GM18517 (cell line): ENCODE results near the gene YEATS4.
A peak's percentile ranks its signal among the peaks of the same experiment; 100 is the strongest.
"Not testable (repeated sequence)": the region's sequence is repeated elsewhere in the genome, so short reads cannot be mapped to it uniquely, and the experiment has no call there.

Source experiments
- ATAC-seq: cut with Tn5 transposase; IDR thresholded peaks from one replicate; pipeline ENCODE4 v1.9.1; 2021; ENCODE audit warnings: mild to moderate bottlenecking, moderate library complexity; ENCODE audit not compliant: unreplicated experiment

The YEATS4 gene

DNA sequence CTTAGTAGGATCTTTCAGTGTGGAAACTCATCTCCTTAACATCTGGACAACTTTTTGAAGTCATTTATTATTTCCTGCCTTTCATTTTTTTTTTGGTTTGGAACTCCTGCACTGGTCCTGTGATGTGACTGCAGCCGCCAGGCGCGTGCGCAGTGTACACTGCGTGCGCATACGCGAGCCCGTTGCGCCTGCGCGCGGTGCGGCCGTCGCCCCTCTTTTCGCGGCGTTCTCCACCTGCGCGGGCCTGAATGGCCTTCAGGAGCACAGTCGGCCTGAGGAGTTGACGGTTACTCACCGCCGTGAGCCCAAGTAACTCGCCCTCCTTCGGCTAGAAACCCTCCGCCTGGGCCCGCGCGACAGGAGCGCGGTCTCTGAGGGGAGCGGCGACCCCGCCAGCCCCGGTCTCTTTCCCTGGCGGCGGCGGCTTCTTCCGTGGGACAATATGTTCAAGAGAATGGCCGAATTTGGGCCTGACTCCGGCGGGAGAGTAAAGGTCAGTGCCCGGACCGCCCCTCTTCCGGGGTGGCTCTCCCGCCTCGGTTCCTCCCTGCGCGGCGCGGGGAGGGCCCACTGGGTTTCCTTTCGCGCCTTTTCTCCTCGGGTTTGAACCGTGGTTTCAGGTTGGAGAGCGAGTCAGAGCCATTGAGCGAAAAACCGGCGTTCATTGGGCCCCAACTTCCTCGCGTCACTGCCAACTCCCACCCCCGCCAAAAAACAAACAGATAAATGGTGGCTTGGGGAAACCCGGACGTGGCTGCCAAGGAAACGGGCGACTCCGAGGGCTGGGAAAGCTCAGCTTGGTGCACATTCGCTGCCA, at the start of gene YEATS4:
Gene YEATS4 (plus strand): TSS at position 213 of the 817 bp plus-strand sequence. CDS start 230 bp downstream, at position 443.
- ATAC-seq = peak; percentile 77

DNA sequence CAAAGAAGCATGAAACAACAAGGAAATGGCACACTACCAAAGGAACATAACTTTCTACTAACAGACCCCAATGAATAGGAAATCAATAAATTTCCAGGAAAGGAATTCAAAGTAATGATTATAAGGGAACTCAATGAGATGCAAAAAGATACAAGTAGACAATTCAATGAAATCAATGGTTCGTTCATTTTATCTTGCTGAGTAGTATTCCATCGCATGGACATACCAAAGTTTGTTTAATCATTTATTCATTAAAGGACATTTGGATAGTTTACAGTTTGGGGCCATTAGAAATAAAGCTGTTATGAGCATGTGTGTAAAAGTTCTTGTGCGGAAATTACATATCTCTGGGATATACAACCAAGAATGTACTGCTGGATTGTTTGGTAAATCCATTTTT, 46.3 kb upstream of the YEATS4 start:
- no peak for ATAC-seq

DNA sequence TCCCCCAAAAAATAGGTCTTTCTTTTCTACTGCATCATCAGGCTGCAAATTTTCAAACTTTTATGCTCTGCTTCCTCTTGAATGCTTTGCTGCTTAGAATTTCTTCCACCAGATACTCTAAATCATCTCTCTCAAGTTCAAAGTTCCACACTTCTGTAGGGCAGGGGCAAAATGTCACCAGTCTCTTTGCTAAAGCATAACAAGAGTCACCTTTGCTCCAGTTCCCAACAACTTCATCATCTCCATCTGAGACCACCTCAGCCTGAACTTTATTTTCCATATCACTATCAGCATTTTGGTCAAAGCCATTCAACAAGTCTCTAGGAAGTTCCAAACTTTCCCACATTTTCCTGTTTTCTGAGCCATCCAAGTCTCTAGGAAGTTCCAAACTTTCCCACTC, 42.8 kb upstream of the YEATS4 start:
- not testable (repeated sequence) for ATAC-seq

DNA sequence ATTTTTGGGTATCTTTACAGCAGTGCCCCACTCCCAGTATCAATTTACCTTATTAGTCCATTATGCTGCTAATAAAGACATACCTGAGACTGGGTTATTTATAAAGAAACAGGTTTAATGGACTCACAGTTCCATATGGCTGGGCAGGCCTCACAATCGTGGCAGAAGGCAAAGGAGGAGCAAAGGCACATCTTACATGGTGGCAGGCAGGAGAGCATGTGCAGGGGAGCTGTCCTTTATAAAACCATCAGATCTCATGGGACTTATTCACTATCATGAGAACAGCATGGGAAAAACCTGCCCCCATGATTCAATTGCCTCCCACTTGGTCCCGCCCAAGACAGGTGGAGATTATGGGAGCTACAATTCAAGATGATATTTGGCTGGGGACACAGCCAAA, 42.3 kb upstream of the YEATS4 start:
- ATAC-seq = not testable (repeated sequence)

DNA sequence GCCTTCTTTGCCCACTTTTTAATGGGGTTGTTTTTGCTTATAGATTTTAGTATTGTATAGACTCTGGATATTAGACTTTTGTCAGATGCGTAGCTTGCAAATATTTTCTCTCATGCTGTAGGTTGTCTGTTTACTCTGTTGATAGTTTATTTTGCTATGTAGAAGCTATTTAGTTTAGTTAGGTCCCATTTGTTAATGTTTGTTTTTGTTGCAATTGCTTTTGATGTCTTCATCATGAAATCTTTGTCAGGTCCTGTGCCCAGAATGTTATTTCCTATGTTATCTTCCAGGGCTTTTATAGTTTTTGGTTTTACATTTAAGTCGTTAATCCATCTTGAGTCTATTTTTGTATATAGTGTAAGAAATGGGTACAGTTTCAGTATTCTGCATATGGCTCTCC, 41.3 kb upstream of the YEATS4 start:
- no peak for ATAC-seq

DNA sequence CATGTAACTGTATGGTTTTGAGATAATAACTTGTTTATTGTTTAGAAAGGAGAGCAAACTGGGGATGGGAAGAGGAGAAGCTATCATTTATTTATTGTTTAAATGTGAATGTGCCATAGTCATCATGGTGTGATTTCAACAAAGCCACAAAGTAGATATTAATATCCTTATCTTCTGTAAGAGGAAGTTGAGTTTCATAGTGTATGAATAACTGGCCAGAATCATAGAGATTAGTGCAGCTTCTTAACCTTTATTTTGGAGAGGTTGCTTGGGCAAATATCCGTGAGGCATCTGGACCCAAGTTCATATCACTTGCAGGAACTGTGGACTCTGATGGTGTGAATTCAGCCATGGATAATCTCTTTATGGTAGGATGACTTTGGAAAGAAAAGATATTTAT, 38.2 kb upstream of the YEATS4 start:
- no peak for ATAC-seq

DNA sequence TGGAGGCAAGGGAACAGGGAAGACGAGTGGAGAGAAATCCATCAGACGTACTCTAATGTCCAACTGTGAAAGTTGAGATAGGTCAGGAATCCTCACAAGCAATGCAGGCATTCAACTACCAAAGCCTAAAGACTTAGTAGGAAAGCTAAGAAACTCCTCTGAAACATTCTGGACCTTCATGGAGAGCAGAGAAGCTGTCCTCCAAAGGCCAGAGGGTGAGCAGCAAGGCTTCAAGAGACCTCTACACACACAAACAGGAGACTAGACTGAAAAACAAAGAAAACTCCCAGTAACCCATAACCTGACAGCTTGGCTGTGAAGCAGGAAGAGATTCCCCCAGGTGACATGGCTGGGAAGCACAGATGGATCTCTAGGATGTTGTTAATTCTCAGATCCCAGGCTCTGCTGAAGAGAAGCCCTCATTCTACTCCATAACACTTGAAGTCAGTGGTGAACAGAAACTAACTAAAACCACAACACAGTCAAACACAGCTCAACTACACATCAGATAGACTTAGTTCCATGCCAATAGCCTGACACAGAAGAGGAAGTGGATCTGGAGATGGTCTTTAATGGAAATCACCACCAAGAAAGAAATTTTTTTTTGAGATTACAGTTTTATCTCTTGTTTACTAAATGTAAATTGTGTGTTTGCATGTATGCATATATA, 34.6 kb upstream of the YEATS4 start:
- ATAC-seq = peak; percentile 89

DNA sequence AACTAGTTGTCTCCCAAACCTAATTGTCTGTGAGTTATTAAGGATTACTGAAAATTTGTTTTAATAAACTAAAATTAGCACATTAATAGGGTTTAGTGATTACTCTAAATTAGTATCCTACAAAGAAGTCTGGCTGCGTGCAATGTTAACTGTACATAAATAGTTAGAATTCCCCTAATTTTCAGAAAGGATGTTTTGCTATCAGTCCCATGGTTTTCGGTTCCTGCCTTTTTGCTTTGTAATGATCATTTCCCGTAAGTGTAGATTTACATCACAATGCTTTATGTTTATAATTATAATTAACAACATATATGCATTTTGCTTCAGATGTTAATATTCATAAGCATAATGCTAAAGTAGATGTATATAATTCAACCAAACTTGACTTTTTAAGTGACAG, 31.1 kb upstream of the YEATS4 start:
- no peak for ATAC-seq

DNA sequence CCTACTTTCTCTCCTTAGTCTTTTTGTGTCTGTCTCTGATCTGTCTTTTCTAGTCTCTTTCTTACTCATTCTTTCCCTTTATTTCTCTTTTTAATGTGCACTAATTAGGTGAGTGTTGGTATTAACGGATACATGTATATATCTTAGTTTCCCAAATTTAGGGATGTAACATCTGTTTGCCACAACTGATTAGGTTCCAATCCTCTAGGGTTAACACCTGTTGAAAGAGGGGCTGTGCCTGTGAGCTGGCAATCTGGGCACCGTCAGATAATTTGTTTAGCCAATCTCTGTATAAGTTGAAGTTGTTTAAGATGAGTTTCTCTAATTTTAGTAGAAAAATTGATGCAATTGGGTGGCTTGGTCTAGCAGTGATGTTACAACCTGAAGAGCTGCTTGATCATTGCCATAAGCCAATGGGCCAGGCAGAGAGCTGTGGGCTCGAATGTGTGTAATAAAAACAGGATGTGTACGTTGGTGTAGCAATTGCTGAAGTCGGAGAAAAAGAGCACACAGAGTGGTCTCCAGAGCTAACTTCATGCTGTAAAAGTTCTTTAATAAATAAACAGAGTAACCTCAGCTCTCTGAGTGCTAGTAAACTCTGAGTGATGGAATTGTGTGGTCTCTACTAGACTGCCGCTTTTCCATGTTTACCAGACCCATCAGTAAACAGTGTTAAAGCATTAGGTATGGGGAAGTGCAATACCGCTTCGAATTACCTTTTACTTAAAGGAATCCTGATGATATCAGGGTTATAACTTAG, 29.7 kb upstream of the YEATS4 start:
- ATAC-seq = no peak

DNA sequence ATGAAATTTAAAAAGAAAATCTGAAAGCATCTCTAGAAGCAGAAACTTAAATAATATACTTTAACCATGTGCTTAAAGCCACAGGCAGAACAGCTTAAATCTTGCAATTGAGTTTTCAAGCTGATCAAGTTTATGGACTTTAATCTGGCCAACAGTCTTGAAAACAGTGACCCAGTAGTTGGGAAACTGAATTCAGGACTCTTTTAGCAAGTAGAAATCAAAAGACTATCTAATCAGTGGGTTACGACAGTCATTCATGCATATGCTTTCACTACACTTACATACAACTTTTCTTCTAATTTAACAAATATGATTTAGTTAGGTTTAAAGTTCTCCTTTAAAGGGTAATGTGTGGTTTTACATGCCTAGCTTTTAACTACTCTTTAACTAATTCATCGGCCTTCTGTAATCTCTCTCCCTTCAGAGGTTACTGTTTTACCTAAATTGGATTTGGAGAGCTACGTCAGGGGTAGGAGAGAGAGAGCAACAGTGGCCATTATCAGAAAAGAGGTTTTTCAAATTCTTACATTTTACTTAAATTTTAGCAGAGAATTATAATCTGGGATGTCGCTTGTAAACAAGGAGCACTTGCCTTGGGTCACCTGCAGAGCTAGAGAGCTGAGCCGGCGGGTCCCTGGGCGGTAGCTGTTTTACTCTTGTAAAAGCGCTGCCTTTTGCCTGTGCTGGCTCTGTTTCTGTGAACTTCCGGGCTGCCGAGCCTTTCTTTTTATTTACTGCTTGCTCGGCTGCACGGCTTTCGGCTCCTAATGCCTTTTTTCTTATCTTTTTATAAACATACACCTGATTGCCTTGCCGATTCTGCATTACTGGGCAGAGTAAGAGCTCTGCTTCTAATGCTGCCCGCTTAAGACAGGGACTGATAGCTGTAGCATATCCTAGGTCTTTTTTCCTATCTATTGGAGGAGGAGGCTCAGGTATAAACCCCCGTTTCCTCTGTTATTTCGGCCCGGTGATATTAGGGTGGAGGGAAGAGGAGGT, 28.8 kb upstream of the YEATS4 start:
- peak; percentile 63 for ATAC-seq

DNA sequence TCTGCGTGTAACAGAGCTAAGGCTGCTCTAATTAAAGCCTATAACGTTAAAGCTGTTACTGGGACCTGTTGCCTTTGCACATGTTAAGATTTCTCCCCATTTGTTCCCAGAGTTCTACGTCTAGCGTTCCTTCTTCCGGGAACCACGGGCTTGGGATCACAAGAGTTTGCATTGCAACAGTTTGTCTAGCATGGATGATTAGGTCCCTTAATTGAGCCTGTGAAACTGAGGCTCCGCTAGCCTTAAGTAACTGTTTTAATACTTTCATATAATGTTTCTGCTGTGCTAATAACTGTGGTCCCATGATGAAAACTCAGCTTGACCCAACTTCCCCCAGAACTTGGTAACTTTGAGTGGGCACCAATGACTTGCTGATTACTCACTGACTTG, 28.0 kb upstream of the YEATS4 start:
- no peak for ATAC-seq

DNA sequence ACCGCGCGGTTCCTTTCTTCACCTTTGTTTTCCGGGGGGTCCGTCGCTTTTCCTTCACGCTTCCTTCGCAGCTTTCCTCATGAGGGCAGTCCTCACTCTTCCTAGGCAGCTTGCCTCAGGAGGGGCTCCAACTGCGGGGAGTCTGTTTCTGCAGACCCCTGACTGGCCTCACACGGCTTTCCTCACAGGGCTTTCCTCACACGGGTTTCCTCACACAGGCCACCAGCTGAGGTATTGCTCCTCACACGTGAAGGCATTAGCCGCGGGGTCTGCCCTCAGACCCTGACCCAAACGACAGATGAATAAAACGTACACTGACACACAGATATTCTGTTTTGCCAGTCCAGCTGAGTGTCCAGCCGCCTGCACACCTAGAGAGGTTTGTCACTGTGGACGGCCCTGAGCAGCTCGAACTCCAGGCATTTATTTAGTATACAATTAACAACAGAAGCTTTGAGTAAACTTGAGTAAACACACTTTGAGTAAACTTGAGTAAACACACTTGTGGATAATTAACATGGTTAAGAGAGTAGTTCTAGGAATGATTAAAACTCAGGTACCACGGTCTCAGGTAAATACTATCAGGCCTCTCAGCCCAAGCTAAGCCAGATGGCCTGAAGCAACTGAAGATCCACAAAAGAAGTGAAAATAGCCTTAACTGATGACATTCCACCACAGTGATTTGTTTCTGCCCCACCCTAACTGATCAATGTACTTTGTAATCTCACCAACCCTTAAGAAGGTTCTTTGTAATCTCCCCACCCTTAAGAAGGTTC, 27.4 kb upstream of the YEATS4 start:
- ATAC-seq = no peak

DNA sequence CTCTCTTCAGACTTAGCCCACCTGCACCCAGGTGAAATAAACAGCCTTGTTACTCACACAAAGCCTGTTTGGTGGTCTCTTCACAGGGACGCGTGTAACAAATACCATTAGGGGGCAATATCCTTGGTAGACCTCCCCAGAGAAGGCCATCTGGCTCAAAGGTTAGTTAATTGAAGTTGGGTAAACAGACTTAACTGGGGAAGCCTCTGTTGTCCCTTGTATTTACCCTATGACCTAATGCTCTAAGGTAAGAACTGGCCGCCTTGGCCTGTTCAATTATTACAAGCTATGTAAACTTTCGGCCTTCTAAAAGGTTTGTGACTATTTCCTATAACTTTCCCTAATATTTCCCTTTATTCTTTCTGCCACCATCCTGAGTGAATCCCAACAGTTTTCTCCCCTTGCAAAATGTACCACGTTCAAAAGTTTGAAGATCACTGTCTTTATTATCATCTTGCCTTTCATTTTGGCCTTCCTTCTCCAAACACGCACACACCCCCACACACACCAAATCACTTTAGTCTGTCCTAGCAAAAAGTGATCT, 26.7 kb upstream of the YEATS4 start:
- no peak for ATAC-seq

DNA sequence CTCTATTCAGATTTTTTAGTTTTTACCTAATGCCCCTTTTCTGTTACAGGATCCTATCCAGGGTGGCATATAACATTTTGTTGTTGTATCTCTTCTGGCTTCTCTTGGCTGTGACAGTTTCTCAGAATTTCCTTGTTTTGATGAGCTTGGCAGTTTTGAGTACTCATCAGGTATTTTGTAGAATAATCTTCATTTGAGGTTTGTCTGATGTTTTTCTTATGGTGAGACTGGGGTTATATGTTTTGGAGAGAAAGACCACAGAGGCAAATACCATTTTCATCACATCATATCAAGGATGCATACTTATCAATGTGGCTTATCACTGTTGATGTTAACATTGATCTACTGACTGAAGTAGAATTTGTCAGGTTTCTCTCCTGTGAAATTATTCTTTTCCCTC, 25.4 kb upstream of the YEATS4 start:
- no peak for ATAC-seq

DNA sequence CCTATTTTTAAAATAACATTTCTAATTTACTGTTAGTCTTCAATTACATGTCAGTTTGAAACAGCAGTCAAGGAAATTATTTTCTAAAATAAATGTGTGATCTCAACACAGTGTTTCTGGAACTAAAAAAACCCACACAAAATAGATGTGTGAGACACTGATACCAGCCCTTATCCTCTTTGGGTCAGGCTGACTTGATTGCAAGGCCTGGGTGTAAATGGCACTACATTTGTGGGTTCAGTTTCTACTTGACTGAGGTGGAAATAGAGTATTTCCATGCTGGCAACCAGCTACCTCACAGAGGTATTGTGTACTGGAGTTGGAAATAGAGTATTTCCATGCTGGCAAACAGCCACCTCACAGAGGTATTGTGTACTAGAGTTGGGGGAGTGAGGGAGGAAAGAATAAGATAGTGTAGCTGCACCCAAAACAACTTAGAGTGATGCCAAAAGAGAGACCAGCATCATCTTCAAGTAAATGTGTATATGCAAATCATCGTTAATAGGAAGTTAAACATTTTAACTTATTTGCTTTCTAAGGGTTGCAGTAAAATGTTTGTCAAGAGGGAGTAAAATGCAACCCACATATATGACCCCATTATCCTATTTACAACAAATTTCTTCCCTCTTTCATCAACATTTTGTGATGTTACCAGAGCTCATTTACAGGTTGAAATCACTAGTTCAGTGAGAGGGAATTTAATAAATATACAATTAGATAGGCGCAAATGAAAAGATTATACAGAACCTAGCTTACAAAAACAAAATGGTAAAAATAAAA, 22.0 kb upstream of the YEATS4 start:
- no peak for ATAC-seq

DNA sequence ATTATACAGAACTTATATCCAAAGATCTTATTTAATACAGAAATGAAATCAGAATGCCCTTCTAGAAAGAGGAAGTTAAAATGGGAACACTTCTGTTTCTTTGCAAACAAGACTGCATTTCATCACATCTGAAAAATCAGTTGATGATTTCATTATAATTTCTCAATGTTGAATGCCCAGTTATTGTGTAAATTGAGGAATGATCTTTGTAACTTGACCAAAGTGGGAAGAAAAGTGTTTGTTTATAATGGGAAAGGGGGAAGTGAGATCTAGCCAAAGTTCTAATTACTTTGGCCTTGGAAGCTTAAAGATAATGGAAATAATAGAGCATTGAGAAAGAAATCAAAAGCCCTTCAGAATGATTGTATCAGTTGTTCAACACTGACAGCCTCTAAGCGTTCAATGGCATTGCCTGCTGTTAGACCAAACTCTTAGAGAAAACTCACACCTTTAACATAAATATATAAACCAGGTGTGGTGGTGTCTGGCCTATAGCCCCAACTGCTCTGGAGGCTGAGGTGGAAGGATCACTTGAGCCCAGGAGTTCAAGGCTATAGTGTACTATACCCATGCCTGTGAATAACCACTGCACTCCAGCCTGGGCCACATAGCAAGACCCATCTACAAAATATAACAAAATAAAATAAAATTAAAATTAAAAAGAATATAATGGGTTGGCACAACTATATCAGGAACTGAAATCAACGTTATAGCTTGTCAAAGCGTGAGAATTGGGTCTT, 21.3 kb upstream of the YEATS4 start:
- ATAC-seq = no peak

DNA sequence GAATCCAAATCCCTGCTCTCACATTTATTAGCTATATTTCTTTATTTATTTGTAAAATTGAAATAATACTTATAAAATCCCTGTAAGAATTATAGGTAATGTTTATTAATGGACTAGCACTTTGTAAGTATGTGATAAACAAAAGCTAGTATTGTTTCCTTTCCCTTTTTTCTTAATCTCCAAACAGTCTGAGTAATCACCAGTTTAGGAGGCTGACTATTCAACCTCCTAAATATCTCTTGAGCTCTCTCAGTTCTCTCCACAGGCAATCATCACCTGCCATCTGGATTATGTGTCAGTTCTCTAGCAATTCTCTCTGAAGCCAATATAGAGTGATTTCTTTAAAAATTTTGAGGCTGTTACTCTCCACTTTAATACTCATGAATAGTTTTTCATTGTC, 20.6 kb upstream of the YEATS4 start:
- no peak for ATAC-seq

DNA sequence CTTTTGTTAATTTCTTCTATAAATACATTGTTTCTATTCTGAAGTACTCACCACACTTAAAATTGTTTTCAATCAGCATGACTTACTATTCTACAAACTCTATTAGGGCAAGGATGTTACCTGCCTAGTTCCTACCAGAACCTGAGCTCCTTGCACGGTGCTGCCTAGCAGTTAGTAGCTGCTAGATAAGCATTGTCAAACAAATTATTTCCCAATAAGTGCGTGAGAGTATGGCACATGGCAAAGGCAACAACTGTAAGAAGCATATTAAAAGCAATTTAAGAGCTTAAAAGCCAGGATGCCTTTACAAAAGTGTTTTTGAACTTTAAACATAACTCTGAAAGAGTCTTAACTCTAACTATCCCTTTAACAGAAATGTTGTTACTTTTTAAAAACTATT, 19.5 kb upstream of the YEATS4 start:
- ATAC-seq = no peak
